ENCODE measurements around the gene RANBP17. TPM values are rescaled to one million over a fixed set of nuclear protein-coding genes. Genes with fewer than 3 reads are reported as not detected.
"Not testable (repeated sequence)": the region's sequence is repeated elsewhere in the genome, so short reads cannot be mapped to it uniquely, and the experiment has no call there.

RANBP17 gene
- total RNA-seq, 1 experiment from 2014 or later, result 28.9 TPM

DNA sequence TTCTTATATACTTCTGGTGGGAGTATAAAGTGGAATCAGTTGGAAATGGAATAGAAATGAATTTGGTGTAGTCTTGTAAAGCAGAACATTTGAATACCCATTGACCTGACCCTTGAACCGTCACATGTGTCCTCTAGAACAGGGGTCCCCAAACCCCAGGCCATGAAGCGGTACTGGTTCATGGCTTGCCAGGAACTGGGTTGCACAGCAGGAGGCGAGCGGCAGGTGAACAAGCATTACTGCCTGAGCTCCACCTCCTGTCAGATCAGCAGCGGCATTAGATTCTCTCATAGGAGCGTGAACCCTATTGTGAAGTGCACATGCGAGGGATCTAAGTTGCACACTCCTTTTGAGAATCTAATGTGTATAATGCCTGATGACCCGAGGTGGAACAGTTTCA, 80.0 kb downstream of the RANBP17 start:
- Histone ChIP-seq H3K27me3 (no peaks in the 10 kb centered on the region), H3K4me3 (no peak overlapping the region), H3K9me3 (replicated peaks) (no peaks in the 10 kb centered on the region; the same call in 1 of the 2 replicates), H3K27ac (no peak overlapping the region), H3K4me1 (no peaks in the 10 kb centered on the region), H3K36me3 (peaks cover 21% of the 10 kb centered on the region)
- DNase-seq, result no peak

DNA sequence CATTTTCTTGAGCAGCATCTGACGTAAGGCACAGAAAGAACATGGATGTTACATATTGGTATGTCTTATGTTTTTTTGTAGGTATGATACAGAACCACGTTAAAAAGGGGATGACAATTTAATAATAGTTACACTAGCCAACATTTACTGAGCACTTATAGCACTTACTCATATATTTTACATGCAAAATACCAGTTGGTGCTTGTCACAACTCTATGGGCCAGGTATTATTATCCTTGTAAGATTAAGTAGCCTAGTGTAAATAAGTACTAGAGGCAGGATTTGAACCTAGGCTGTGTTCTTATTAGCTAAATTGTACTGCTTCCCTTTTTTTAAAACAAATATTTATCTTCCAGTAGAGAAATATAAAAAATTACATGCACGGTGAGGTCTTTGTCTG, 83.5 kb downstream of the RANBP17 start:
- Histone ChIP-seq H3K27me3 (no peaks in the 10 kb centered on the region), H3K36me3 (peaks cover 7% of the 10 kb centered on the region; the same call in 1 of the 2 replicates), H3K4me3 (no peak overlapping the region), H3K9me3 (replicated peaks) (no peaks in the 10 kb centered on the region; the same call in 1 of the 2 replicates), H3K4me1 (no peaks in the 10 kb centered on the region), H3K27ac (no peak overlapping the region)
- no peak for DNase-seq

GRCh38 chr5:170960567-170960966, 98.7 kb downstream of the RANBP17 start:
- Histone ChIP-seq H3K36me3 (peaks cover 8% of the 10 kb centered on the region), H3K4me3 (no peak overlapping the region), H3K27ac (no peak overlapping the region), H3K4me1 (no peaks in the 10 kb centered on the region), H3K9me3 (replicated peaks) (no peaks in the 10 kb centered on the region; the same call in 1 of the 2 replicates), H3K27me3 (no peaks in the 10 kb centered on the region)
- no peak for DNase-seq

- H3K27me3 ChIP-seq, result no peaks in the 10 kb centered on the region
These were observed 101.7 kb downstream of the RANBP17 start for GRCh38 chr5:170963521-170963920.

GRCh38 chr5:170974461-170974860, 112.6 kb downstream of the RANBP17 start:
- Histone ChIP-seq H3K27me3 (no peaks in the 10 kb centered on the region), H3K27ac (no peak overlapping the region), H3K4me1 (no peaks in the 10 kb centered on the region), H3K9me3 (replicated peaks) (0 out of 2 replicates have a peak, but pooled peaks cover 2% of the 10 kb centered on the region), H3K36me3 (peaks cover 5% of the 10 kb centered on the region), H3K4me3 (no peak overlapping the region)
- no peak for DNase-seq

More at GRCh38 chr5:170963521-170963920, 101.7 kb downstream of the RANBP17 start:
- Histone ChIP-seq H3K9me3 (replicated peaks) (no peaks in the 10 kb centered on the region; the same call in 1 of the 2 replicates), H3K4me3 (no peak overlapping the region), H3K36me3 (peaks cover 6% of the 10 kb centered on the region; the same call in 1 of the 2 replicates), H3K27ac (no peak overlapping the region), H3K4me1 (no peaks in the 10 kb centered on the region)
- no peak for DNase-seq

- not testable (repeated sequence) for H3K27me3 ChIP-seq; H3K27ac ChIP-seq; DNase-seq; H3K4me3 ChIP-seq; H3K9me3 ChIP-seq (replicated peaks); H3K4me1 ChIP-seq
- H3K36me3 ChIP-seq, result peaks cover 11% of the 10 kb centered on the region
These were observed 118.4 kb downstream of the RANBP17 start for GRCh38 chr5:170980261-170980660.

DNA sequence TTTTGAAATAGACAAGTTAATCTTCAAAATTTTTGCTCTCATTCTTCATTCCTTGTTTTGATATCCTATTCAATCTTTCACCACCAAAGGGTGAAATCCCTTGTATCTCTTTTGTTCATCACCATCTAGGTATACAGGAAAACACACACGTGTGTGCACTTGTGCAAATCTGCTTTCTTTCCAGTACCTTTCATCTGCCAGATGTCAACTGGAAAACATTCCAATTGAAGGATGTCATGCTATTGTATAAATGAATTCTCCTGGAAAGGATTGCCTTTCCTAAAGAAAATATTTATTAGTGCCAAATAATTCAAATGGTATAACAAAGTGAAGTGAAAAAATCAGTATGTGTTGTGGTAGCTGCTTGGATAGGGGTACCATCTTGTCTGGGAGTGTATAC, 123.7 kb downstream of the RANBP17 start:
- Histone ChIP-seq H3K4me3 (no peak overlapping the region), H3K4me1 (no peaks in the 10 kb centered on the region), H3K27me3 (no peaks in the 10 kb centered on the region), H3K27ac (no peak overlapping the region), H3K36me3 (peaks cover 4% of the 10 kb centered on the region; the same call in 1 of the 2 replicates), H3K9me3 (replicated peaks) (no peaks in the 10 kb centered on the region; the same call in 1 of the 2 replicates)
- no peak for DNase-seq

DNA sequence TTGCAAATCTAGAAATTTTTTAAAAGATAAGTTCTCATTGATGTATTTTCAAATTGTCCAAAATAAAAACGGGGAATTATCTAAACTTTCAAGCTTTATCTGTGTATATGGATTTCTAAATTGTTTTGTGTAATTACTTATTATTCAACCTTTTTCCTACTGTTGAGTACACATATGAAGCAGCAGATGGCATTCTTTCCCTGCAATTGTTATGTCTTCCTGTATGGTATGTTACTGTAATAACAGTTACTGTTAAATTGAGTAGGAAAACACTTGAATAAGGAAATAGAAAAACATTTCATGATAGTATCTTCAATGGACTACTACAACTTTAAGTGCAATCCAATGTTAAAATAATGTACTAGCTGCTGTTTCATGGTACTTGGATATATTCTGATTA, 124.8 kb downstream of the RANBP17 start:
- Histone ChIP-seq H3K27ac (no peak overlapping the region), H3K9me3 (replicated peaks) (no peaks in the 10 kb centered on the region), H3K27me3 (no peaks in the 10 kb centered on the region), H3K36me3 (no peaks in the 10 kb centered on the region; the same call in 1 of the 2 replicates), H3K4me1 (no peaks in the 10 kb centered on the region), H3K4me3 (no peak overlapping the region)
- DNase-seq, result peak in 1 of 2 experiments; percentile 23

- Histone ChIP-seq H3K4me1 (no peaks in the 10 kb centered on the region), H3K36me3 (peaks cover 3% of the 10 kb centered on the region; the same call in 1 of the 2 replicates), H3K4me3 (no peak overlapping the region), H3K9me3 (replicated peaks) (no peaks in the 10 kb centered on the region), H3K27ac (no peak overlapping the region), H3K27me3 (no peaks in the 10 kb centered on the region)
- no peak for DNase-seq
These were observed 131.7 kb downstream of the RANBP17 start for GRCh38 chr5:170993476-170993875.

DNA sequence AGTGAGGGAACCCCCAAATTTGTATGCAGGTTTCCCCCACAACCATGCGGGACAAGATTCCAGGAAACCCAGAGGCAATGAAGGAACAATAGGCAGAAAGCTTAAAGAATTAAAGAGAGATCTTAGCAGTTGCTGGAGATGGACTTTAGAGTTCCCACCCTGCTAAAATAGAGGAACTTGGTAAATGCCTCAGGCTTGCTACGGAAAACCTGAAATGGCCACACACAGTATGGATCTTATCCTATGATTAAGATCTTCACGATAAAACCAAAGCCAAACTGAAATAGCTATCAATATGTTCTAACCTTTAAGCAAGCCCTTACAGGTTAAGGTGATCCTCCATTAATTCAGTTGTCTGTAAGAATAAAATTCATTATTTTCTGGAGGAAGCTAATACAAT, 148.3 kb downstream of the RANBP17 start:
- H3K27ac ChIP-seq, result no peak overlapping the region
- H3K9me3 ChIP-seq (replicated peaks), result peaks cover 5% of the 10 kb centered on the region; the same call in 1 of the 2 replicates
- H3K4me1 ChIP-seq, result no peaks in the 10 kb centered on the region
- H3K36me3 ChIP-seq, result no peaks in the 10 kb centered on the region
- H3K4me3 ChIP-seq, result no peak overlapping the region
- no peaks in the 10 kb centered on the region for H3K27me3 ChIP-seq
- DNase-seq, result no peak

GRCh38 chr5:171010816-171011215, 149.0 kb downstream of the RANBP17 start:
- Histone ChIP-seq H3K9me3 (replicated peaks) (peaks cover 2% of the 10 kb centered on the region; the same call in 1 of the 2 replicates), H3K36me3 (no peaks in the 10 kb centered on the region), H3K27me3 (no peaks in the 10 kb centered on the region), H3K4me1 (no peaks in the 10 kb centered on the region), H3K4me3 (no peak overlapping the region), H3K27ac (no peak overlapping the region)
- no peak for DNase-seq

- H3K4me1 ChIP-seq, result no peaks in the 10 kb centered on the region
- no peaks in the 10 kb centered on the region for H3K27me3 ChIP-seq
- H3K27ac ChIP-seq, result no peak overlapping the region
- no peaks in the 10 kb centered on the region; the same call in 1 of the 2 replicates for H3K36me3 ChIP-seq
- peaks cover 15% of the 10 kb centered on the region; the same call in 1 of the 2 replicates for H3K9me3 ChIP-seq (replicated peaks)
- no peak overlapping the region for H3K4me3 ChIP-seq
- no peak for DNase-seq
These were observed 161.7 kb downstream of the RANBP17 start for GRCh38 chr5:171023508-171023907.

GRCh38 chr5:171024084-171024483, 162.3 kb downstream of the RANBP17 start:
- Histone ChIP-seq H3K4me1 (no peaks in the 10 kb centered on the region), H3K27ac (no peak overlapping the region), H3K4me3 (no peak overlapping the region), H3K9me3 (replicated peaks) (peaks cover 12% of the 10 kb centered on the region; the same call in 1 of the 2 replicates), H3K36me3 (no peaks in the 10 kb centered on the region; the same call in 1 of the 2 replicates), H3K27me3 (no peaks in the 10 kb centered on the region)
- no peak for DNase-seq

GRCh38 chr5:171029401-171029800, 167.6 kb downstream of the RANBP17 start:
- Histone ChIP-seq H3K27me3 (no peaks in the 10 kb centered on the region), H3K4me3 (no peak overlapping the region), H3K9me3 (replicated peaks) (no peaks in the 10 kb centered on the region), H3K27ac (no peak overlapping the region), H3K4me1 (no peaks in the 10 kb centered on the region), H3K36me3 (no peaks in the 10 kb centered on the region)
- no peak for DNase-seq

- H3K27ac ChIP-seq, result no peak overlapping the region
- H3K36me3 ChIP-seq, result no peaks in the 10 kb centered on the region
- no peaks in the 10 kb centered on the region for H3K9me3 ChIP-seq (replicated peaks)
- H3K4me3 ChIP-seq, result no peak overlapping the region
- H3K4me1 ChIP-seq, result no peaks in the 10 kb centered on the region
- H3K27me3 ChIP-seq, result no peaks in the 10 kb centered on the region
- DNase-seq, result no peak
These were observed 170.2 kb downstream of the RANBP17 start for GRCh38 chr5:171031977-171032376.

- Histone ChIP-seq H3K4me3 (no peak overlapping the region), H3K4me1 (no peaks in the 10 kb centered on the region), H3K27ac (no peak overlapping the region), H3K36me3 (no peaks in the 10 kb centered on the region), H3K9me3 (replicated peaks) (no peaks in the 10 kb centered on the region), H3K27me3 (no peaks in the 10 kb centered on the region)
- DNase-seq, result no peak
These were observed 170.7 kb downstream of the RANBP17 start for GRCh38 chr5:171032435-171032973.

Measured in SJCRH30 (cell line).